Colonic mucosa (tissue), 4 donors: ENCODE measurements around the gene FAAP100. TPM values are rescaled to one million over a fixed set of nuclear protein-coding genes. Genes with fewer than 3 reads are reported as not detected.

Source experiments
- DNase-seq: peaks from one replicate; pipeline ENCODE4 v3.0.0-alpha.2; 2020
- H3K27ac ChIP-seq: fragments of 200-600 bp; one replicate; pipeline ENCODE4 v1.8.0; 2021
- H3K27me3 ChIP-seq: fragments of 200-600 bp; one replicate; pipeline ENCODE4 v1.8.0; 2021
- H3K36me3 ChIP-seq: fragments of 200-600 bp; one replicate; pipeline ENCODE4 v1.8.0; 2021
- H3K4me1 ChIP-seq: fragments of 200-600 bp; one replicate; pipeline ENCODE4 v1.8.0; 2021; ENCODE audit warnings: mild to moderate bottlenecking
- H3K4me3 ChIP-seq: fragments of 200-600 bp; one replicate; pipeline ENCODE4 v1.8.0; 2021
- H3K9ac ChIP-seq, 2 donors: one replicate each; pipeline ENCODE4 v1.7.0; 2013; ENCODE audit warnings: control low read depth in 2 of 2, low read depth in 2 of 2, low read length in 2 of 2
- H3K9me3 ChIP-seq: fragments of 200-600 bp; one replicate; pipeline ENCODE4 v1.8.0; 2021
- CTCF ChIP-seq: fragments of 200-600 bp; IDR thresholded peaks from one replicate; pipeline ENCODE4 v1.8.0; 2022; ENCODE audit warnings: antibody characterized with exemption, mild to moderate bottlenecking
- intact Hi-C: fragments of 100-400 bp; cut with DNase I; formaldehyde crosslinking; loops from one replicate; pipeline ENCODE4 v1.14.1; 2022
- total RNA-seq, 2 donors: library from RNA; stranded (reverse); fragmentation: NEBNext Ultra II Directional in 1 of 2; extraction: Animal tissue kit (Norgen Biotek cat#: 25700) in 1 of 2; gene quantifications; one replicate each; pipeline ENCODE4 v1.2.1, GENCODE V29; 2021
- donor health status: healthy.
- donor health status: DM: no; HTN: no; CAD: no.
- donor health status: DM: no; HTN: no; CAD: no.

FAAP100 gene
- total RNA-seq, 2 donors from 2014 or later, result 16.5 to 34.3 TPM

GRCh38 chr17:81518113-81518784 is 33.9 kb downstream of the FAAP100 start:
- H3K4me1 ChIP-seq, result peaks cover 21% of the 10 kb centered on the region
- H3K36me3 ChIP-seq, result no peaks in the 10 kb centered on the region
- peak overlapping the region; percentile 82 for H3K27ac ChIP-seq
- no peak for DNase-seq
- no peak for TF ChIP-seq CTCF
- intact Hi-C loops, result no loop called here
- H3K9me3 ChIP-seq, result no peaks in the 10 kb centered on the region
- H3K4me3 ChIP-seq, result peak overlapping the region; percentile 62
- peak overlapping the region; percentile 59 to 79 for H3K9ac ChIP-seq
- H3K27me3 ChIP-seq, result no peaks in the 10 kb centered on the region

GRCh38 chr17:81517339-81518112 is 34.6 kb downstream of the FAAP100 start:
- peak; percentile 34 for DNase-seq
- peak overlapping the region; percentile 46 for H3K27ac ChIP-seq

GRCh38 chr17:81517009-81517338 is 35.2 kb downstream of the FAAP100 start:
- Histone ChIP-seq H3K9ac (no peak overlapping the region), H3K36me3 (no peaks in the 10 kb centered on the region), H3K27ac (peak overlapping the region; percentile 100), H3K4me1 (peaks cover 21% of the 10 kb centered on the region), H3K4me3 (peak overlapping the region; percentile 60), H3K9me3 (no peaks in the 10 kb centered on the region), H3K27me3 (no peaks in the 10 kb centered on the region)
- no peak for TF ChIP-seq CTCF
- DNase-seq, result no peak
- intact Hi-C loops, result no loop called here

More at GRCh38 chr17:81517339-81518112, 34.6 kb downstream of the FAAP100 start:
- Histone ChIP-seq H3K4me1 (peaks cover 21% of the 10 kb centered on the region), H3K9ac (peak overlapping the region in 1 of 2 donors; percentile 59), H3K9me3 (no peaks in the 10 kb centered on the region), H3K4me3 (no peak overlapping the region), H3K27me3 (no peaks in the 10 kb centered on the region), H3K36me3 (no peaks in the 10 kb centered on the region)
- TF ChIP-seq CTCF, result no peak
- intact Hi-C loops, result no loop called here

GRCh38 chr17:81516439-81516838 is 35.7 kb downstream of the FAAP100 start:
- peaks cover 21% of the 10 kb centered on the region for H3K4me1 ChIP-seq

More at GRCh38 chr17:81516439-81516838, 35.7 kb downstream of the FAAP100 start:
- intact Hi-C loops, result no loop called here
- no peak for DNase-seq
- H3K9ac ChIP-seq, result peak overlapping the region in 1 of 2 donors; percentile 16
- peak overlapping the region; percentile 60 for H3K4me3 ChIP-seq
- H3K27me3 ChIP-seq, result no peaks in the 10 kb centered on the region
- H3K36me3 ChIP-seq, result peaks cover 3% of the 10 kb centered on the region
- TF ChIP-seq CTCF, result no peak
- H3K9me3 ChIP-seq, result no peaks in the 10 kb centered on the region
- H3K27ac ChIP-seq, result peak overlapping the region; percentile 100
